Measurements from ENCODE around the gene UBQLN4.

DNA sequence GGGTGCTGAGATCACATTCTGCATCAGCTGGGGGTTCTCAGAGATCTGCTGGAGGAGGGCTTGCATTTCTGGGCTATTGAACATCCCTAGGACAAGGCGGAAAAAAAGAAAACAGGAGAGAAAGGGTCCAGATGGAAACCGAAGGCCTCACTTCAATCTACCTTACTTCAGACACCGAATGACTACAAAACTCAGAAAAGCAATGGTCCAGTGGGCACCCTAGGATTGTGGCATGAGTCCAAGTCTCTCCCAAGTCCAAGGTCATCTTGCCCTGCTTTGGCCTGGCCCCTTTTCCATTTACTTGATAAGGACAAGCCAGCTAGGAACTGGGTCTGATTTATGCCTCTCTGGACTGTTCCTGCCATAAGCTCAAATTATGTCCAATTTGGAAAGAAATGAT, 10.8 kb downstream of the UBQLN4 start:
- TF ChIP-seq CTCF (conservative IDR thresholded peaks at IDR 0.05): no peak
- TF ChIP-seq EZH2 (IDR thresholded peaks at IDR 0.05; ENCODE audit: low read depth): no peak
